ENCODE results near the gene FHIP1B. TPM values are rescaled to one million over a fixed set of nuclear protein-coding genes. Genes with fewer than 3 reads are reported as not detected.

The FHIP1B gene
- total RNA-seq, 1 experiment from 2014 or later: 32.1 TPM

DNA sequence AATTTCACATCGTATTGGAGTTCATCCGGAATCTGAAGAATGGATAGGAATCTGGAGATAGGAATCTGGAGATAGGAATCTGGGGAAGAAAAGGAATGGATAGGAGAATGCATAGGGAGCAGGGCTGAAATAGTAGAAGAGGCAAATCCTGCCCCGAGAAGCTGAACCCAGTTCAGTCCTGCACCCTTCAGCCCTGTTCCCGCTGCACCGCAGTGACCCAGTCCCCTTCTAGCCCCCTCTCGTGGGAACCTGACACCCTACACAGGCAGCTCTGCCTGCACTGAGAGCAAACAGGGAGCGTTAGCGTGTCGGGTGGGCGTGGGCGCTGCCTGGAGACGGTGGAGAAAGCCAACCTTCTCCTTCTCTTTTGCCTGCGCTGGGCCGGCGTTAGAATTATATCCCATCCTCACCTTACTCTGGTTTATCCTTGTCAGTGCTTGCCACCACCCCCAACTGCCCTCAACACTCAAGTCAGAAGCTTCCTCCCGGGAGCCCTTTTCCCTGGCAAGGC lies 24.2 kb upstream of the FHIP1B start (continued):
- TF ChIP-seq, protein P1, sequence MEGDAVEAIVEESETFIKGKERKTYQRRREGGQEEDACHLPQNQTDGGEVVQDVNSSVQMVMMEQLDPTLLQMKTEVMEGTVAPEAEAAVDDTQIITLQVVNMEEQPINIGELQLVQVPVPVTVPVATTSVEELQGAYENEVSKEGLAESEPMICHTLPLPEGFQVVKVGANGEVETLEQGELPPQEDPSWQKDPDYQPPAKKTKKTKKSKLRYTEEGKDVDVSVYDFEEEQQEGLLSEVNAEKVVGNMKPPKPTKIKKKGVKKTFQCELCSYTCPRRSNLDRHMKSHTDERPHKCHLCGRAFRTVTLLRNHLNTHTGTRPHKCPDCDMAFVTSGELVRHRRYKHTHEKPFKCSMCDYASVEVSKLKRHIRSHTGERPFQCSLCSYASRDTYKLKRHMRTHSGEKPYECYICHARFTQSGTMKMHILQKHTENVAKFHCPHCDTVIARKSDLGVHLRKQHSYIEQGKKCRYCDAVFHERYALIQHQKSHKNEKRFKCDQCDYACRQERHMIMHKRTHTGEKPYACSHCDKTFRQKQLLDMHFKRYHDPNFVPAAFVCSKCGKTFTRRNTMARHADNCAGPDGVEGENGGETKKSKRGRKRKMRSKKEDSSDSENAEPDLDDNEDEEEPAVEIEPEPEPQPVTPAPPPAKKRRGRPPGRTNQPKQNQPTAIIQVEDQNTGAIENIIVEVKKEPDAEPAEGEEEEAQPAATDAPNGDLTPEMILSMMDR (IDR thresholded peaks at IDR 0.05 in 2 of 3, conservative IDR thresholded peaks at IDR 0.05 in 1 of 3; ENCODE audit: borderline replicate concordance in 1 of 3, insufficient read depth in 1 of 3, low read depth in 2 of 3, low read length in 2 of 3): no peak
- no peak for TF ChIP-seq ELF1 (IDR thresholded peaks at IDR 0.05; ENCODE audit: borderline replicate concordance, low read depth)
- no peak for TF ChIP-seq EZH2phosphoT487 (IDR thresholded peaks at IDR 0.05; ENCODE audit: borderline replicate concordance)
- no peak for TF ChIP-seq ATF3 (IDR thresholded peaks at IDR 0.05)
- no peak for TF ChIP-seq POLR2A (IDR thresholded peaks at IDR 0.05; ENCODE audit: borderline replicate concordance, extremely low read depth, insufficient read depth, insufficient read length)
- TF ChIP-seq TCF7L2 (IDR thresholded peaks at IDR 0.05; ENCODE audit: borderline replicate concordance, extremely low read depth, insufficient read depth, insufficient read length): no peak
- no peak for TF ChIP-seq ZFX (IDR thresholded peaks at IDR 0.05)

DNA sequence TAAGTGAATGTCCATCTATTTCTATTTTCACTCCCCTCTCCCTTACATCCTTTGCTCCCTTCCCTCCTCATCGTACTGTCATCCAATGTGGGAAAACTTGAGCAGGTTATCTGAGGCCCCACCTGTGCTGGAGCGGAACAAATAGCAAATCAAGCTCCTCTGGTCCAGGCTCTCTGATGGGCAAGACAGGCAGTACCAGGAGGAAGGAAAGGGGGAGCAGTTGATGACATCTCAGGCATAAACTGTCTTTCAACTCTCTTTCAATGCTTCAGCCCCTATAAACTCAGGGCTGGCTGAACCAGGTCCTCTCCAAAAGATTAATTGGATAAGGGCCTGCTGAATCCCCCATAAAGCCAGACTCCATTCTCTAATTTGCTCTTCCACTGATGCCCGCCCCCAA lies 23.7 kb upstream of the FHIP1B start:
- CTCF ChIA-PET: interaction anchor here (1.5 kb wide), 1 partner anchor 8 kb away, joined by 4 read pairs; no protein-coding TSS in a partner anchor
- intact Hi-C loops (cut with micrococcal nuclease): no loop called here
- DNase-seq (ENCODE audit: low read depth, low spot score) (no peak), ATAC-seq (no peak)
- H3K9ac ChIP-seq (ENCODE audit: low read length): no peak overlapping the region
- TF ChIP-seq ZFX (IDR thresholded peaks at IDR 0.05) (no peak), SRF (IDR thresholded peaks at IDR 0.05; ENCODE audit: low read depth) (no peak), POLR2AphosphoS5 (IDR thresholded peaks at IDR 0.05; ENCODE audit: low read depth, low read length) (no peak), CEBPB (IDR thresholded peaks at IDR 0.05; ENCODE audit: low read depth) (no peak), SP1 (IDR thresholded peaks at IDR 0.05; ENCODE audit: low read depth) (no peak), MAX (IDR thresholded peaks at IDR 0.05) (no peak), POLR2A (IDR thresholded peaks at IDR 0.05; ENCODE audit: borderline replicate concordance, extremely low read depth, insufficient read depth, insufficient read length) (no peak), YY1 (IDR thresholded peaks at IDR 0.05; ENCODE audit: extremely low read depth, insufficient replicate concordance, low read depth, low read length) (no peak), EZH2 (IDR thresholded peaks at IDR 0.05) (no peak), JUND (IDR thresholded peaks at IDR 0.05) (no peak)
- TF ChIP-seq, protein P1 (IDR thresholded peaks at IDR 0.05 in 2 of 3, conservative IDR thresholded peaks at IDR 0.05 in 1 of 3; ENCODE audit: borderline replicate concordance in 1 of 3, insufficient read depth in 1 of 3, low read depth in 2 of 3, low read length in 2 of 3): no peak
- RAD21 ChIA-PET (ENCODE audit: low non-redundant PET in 1 of 2, low total read pairs in 2 of 2, uncharacterized antibody in 2 of 2, unreplicated experiment in 2 of 2): no interaction called here
- H3K36me3 ChIP-seq (ENCODE audit: control insufficient read depth in 1 of 2, insufficient read depth in 2 of 2, low read length in 2 of 2): no peaks in the 10 kb centered on the region
- no peak overlapping the region for H2AFZ ChIP-seq (ENCODE audit: low read depth, low read length, poor library complexity, severe bottlenecking)
- no peaks in the 10 kb centered on the region for H3K79me2 ChIP-seq (ENCODE audit: insufficient read depth, low read length)
- no peaks in the 10 kb centered on the region for H4K20me1 ChIP-seq (ENCODE audit: insufficient read depth)
- no peaks in the 10 kb centered on the region for H3K4me1 ChIP-seq (ENCODE audit: control insufficient read depth in 1 of 2, insufficient read depth in 2 of 2, low read length in 2 of 2)
- H3K9me3 ChIP-seq (ENCODE audit: control insufficient read depth in 1 of 2, insufficient read depth in 1 of 2, low read depth in 1 of 2, low read length in 2 of 2): no peaks in the 10 kb centered on the region
- H3K27ac ChIP-seq (ENCODE audit: low read depth, low read length): no peak overlapping the region
- BruUV-seq (replicated peaks): no TSS peak
- H3K4me3 ChIP-seq (replicated peaks in 1 of 2; ENCODE audit: low read depth in 1 of 2, low read length in 2 of 2): no peak overlapping the region
- H3K27me3 ChIP-seq (ENCODE audit: insufficient read depth, low read length): peaks cover 70% of the 10 kb centered on the region
- no peak overlapping the region for H3K4me2 ChIP-seq (ENCODE audit: low read length)
- H3K9me2 ChIP-seq (ENCODE audit: insufficient read depth): no peaks in the 10 kb centered on the region
- POLR2A ChIA-PET: no interaction called here

All from HCT116 (cell line).